NCI-H1417 (cell line): ENCODE measurements around the gene ADAMTSL2.

Experiments used
- DNase-seq, 3 experiments: peaks; one replicate each; lab custom pipeline; 2025; lab: John Stamatoyannopoulos, UW

Gene ADAMTSL2

DNA sequence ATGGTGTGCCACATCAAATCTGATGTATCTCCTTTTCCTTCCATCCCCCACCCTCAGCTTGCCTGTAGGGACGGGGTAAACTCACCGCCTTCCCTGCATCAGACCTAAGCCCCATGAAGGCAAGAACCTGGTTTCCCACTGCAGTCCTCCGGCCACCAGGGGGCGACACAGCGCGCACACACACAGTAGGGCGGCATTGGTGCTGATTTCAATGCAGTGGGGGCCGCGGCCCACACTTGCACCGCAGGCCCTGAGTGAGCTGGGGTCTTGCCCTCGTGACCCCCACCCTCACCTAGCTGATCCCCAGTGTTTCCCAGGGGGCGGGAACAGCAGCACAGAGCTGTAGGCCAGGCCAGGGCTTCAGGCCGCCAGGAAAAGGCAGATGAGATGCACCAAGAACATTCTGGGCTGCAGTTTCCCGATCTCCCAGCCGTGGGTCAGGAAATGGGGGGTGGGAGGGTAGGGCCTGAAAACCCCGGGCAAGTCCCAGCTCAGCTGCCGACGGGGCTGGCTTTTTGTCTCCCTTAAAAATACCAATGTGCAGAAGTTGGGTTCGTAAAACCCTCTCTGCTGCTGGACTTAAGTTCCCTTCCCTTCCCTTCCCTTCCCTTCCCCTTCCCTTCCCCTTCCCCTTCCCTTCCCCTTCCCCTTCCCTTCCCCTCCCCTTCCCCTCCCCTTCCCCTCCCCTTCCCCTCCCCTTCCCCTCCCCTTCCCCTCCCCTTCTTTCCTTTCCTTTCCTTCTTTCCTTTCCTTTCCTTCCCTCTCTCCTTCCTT lies 55.1 kb downstream of the ADAMTSL2 start:
- no peak for DNase-seq

GRCh38 chr9:133590231-133590855 lies 55.8 kb downstream of the ADAMTSL2 start:
- DNase-seq: no peak

- DNase-seq: peak in 2 of 3 experiments; percentile 66 to 83
These were observed 56.8 kb downstream of the ADAMTSL2 start for GRCh38 chr9:133591116-133591910.

DNA sequence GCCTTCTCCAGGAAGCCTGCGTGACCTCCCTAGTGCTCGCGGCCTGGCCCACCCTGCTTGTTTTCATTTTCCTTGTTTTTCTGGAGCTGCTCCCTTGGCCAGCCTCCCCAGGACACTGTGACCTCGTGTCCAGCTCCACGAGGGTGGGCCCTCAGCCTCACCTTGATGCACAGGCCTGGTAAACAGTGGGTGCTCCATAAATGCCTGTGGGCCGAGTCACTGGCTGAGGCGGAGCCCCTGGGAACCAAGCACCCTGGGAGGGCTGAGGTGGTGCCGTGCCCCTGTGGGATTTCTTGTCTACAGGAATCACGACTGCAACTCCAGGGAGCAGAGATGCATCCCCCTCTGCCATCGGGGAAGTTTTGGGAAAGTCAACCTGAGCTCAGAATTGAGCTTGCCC lies 57.5 kb downstream of the ADAMTSL2 start:
- no peak for DNase-seq

DNA sequence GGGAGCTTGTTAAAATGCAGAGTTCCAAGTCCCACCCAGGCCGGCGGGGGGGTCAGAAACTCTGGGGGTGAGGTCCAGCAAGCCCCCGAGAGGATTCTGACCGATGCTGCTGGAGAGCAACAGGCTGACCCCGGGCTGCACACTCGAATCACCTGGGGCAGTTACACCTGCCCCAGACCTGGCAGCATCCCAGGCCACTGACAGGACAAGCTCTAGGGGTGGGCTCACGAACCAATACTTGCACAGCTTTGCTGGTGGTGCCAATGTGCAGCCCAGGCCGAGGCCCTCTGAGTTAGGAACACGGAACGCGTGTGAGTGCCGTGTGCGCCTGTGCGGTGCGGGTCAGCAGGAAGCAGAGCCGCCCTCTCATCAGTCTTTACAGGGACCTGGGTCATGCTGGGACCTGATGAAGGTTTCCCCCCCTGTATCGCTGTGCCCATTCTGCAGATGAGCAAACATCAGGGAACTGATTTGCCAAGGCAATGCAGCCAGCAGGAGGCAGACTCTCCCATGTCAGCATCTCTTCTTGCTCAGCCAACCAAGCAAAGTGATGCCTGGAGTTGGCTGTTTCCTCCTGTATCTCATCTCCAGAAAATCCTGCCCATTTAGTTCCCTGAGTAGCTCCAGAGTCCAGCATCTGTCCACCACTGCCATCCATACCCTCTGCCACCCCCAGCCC lies 58.4 kb downstream of the ADAMTSL2 start:
- DNase-seq: no peak

DNA sequence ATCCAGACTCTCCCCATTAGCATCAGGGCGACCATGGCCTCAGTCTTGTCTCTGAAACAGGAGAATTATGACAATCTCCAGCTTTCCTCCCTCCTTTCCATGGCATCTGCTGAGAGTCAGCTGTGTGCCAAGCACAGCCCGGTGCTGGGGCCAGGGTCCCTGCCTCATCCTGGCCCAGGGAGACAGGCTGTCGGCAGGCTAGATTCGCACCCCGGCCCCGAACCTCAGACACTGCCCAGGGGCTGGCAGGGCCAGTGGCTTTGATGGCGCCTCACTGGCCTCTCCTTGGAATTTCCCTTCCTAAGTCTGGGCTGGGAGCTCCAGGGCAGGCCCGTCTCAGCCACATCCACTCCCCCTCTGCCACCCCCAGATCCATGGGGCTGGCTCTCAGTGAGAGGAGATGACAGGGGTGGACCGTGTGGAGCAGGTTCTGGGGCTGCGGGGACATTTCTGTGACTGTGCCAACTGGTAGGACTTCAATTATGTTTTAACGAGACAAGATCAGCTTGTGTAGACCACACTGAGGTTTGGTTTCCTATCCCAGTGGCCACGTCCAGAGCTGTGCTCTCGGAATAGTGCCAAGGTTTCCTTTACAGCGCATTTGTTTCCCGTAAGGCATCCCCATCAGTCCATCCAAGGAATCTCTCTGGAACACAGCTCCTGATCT lies 59.2 kb downstream of the ADAMTSL2 start:
- DNase-seq: no peak

DNA sequence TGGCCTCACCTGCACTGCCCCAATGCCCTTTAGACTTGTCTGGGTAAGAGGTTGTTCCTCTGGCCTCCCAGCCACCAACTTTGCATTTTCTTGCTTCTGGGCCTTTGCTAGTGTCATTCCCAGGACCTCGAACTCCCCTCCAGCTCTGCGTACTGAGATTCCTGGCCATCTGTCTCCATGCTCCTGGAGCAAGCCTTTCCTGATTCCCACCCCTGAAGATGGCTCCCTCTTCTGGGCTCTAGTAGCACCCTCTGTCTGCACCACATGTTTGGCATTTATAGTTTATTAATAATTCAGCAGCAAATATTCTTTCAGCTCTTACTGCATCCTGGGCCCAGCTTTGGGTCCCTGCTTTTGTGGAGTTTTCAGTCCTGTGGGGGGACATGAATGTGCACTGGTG lies 59.8 kb downstream of the ADAMTSL2 start:
- DNase-seq: no peak

GRCh38 chr9:133595910-133596309 lies 61.4 kb downstream of the ADAMTSL2 start:
- no peak for DNase-seq

DNA sequence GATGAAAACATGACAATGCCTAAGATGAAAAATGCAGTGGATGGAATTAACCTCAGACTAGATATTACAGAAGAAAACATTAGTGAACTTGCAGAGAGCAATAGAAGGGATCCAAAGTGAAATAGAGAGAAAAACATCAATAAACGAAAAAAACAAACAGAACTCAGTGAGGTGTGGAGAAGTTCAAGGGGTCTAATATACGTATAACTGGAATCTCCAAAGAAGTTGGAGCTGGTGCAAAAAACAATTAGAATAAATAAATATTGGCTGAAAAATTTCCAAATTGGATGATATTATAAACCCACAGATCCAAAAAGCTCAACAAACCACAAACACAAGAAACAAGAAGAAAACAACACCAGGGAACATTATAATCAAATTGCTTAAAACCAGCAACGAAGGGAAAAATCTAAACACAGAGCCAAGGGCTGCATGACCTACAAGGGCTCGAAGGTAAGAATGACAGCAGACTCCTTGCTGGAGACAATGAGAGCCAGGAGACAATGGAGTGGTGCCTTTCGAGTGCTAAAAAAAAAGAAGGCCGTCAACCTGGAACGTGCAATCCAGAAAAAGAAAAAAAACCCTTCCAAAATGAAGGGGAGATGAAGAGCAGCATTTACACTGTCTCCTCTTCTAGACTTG lies 62.9 kb downstream of the ADAMTSL2 start:
- DNase-seq: peak in 2 of 3 experiments; percentile 19 to 58

GRCh38 chr9:133598978-133599377 lies 64.5 kb downstream of the ADAMTSL2 start:
- DNase-seq: no peak

DNA sequence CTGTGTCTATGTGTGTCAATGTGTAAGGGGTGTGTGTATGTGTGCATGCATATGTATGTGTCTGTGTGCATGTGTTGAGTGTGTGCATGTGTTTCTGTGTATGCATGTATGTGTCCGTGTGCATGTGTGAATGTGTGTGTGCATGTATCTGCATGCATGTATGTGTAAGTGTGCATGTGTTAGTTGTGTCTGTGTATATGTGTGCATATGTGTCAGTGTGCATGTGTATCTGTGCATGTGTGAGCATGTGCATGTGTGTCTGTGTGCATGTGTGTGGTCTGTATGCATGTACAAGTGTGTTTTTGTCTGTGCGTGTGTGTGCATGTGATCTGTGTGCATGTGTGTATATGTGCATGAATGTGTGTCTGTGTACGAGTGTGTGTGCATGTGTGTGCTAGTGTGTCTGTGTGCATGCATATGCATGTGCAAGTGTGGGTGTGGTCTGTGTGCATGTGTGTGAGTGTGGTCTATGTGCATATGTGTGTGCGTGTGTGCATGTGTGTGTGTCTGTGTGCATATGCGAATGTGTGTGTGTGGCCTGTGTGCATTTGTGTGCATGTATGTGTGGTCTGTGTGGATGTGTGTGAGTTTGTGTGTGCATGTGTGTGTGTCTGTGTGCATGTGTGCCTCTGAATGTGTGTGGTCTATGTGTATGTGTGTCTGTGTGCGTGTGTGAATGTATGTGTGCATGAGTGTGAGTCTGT lies 65.1 kb downstream of the ADAMTSL2 start:
- no peak for DNase-seq

- DNase-seq: peak in 1 of 3 experiments; percentile 17
These were observed 66.2 kb downstream of the ADAMTSL2 start for GRCh38 chr9:133600739-133601138.

GRCh38 chr9:133601746-133602145 lies 67.2 kb downstream of the ADAMTSL2 start:
- DNase-seq: no peak

- peak in 2 of 3 experiments; percentile 22 to 55 for DNase-seq
These were observed 67.8 kb downstream of the ADAMTSL2 start for GRCh38 chr9:133602277-133602676.

GRCh38 chr9:133603135-133603927 lies 68.8 kb downstream of the ADAMTSL2 start:
- DNase-seq: peak in 2 of 3 experiments; percentile 73 to 83

GRCh38 chr9:133604214-133604613 lies 69.7 kb downstream of the ADAMTSL2 start:
- DNase-seq: peak in 2 of 3 experiments; percentile 16 to 60

DNA sequence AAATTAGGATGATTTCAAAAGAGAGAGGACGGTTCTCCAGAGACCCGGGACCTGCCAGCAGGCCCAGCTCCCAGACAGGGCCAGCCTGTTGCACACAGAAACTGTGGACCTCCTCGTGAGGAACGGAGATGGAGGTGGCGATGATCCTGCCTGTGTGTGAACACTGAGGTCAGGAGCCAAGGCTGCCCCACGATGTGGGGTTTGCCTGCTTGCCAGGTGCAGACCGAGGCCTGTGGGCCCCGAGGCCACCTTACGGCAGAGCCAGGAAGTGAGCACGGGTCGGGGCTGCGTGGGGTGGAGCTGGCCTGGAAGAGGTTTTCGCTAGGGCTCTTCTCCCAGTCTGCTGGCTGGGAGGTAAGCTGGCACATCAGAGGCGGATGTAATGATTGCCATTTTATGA lies 70.4 kb downstream of the ADAMTSL2 start:
- no peak for DNase-seq

GRCh38 chr9:133605446-133605845 lies 70.9 kb downstream of the ADAMTSL2 start:
- DNase-seq: no peak

- no peak for DNase-seq
These were observed 71.6 kb downstream of the ADAMTSL2 start for GRCh38 chr9:133605856-133606707.
